SU-DHL-6 (cell line): ENCODE measurements around the gene UBR2.

Experiments used
- H2AFZ ChIP-seq: fragments of 200-600 bp; sonication (generic); 2 replicates; pipeline ENCODE4 v1.6.1; 2014; ENCODE audit warnings: low read depth, mild to moderate bottlenecking, moderate library complexity, mixed read lengths, antibody characterized with exemption, low read length; ENCODE audit not compliant: severe bottlenecking
- H3F3A ChIP-seq: fragments of 200-600 bp; shearing (Covaris generic); 2 replicates; pipeline ENCODE4 v1.6.0; 2016; ENCODE audit warnings: antibody characterized with exemption, mild to moderate bottlenecking; ENCODE audit not compliant: insufficient read depth
- H3K27ac ChIP-seq: fragments of 200-600 bp; sonication (generic); 2 replicates; pipeline ENCODE4 v1.5.1; 2016; ENCODE audit warnings: low read depth, mild to moderate bottlenecking, low read length, moderate library complexity, mixed read lengths
- H3K27me3 ChIP-seq: fragments of 200-600 bp; sonication (generic), shearing (Covaris generic); 2 replicates; pipeline ENCODE4 v1.6.0; 2014; ENCODE audit warnings: mild to moderate bottlenecking, low read length
- H3K36me3 ChIP-seq: fragments of 200-600 bp; sonication (generic); 2 replicates; pipeline ENCODE4 v1.6.1; 2014; ENCODE audit warnings: mild to moderate bottlenecking, low read length, mixed read lengths
- H3K4me2 ChIP-seq: fragments of 300-600, 200-600 bp; shearing (Covaris generic), sonication (generic); 2 replicates; pipeline ENCODE4 v1.6.0; 2014; ENCODE audit warnings: low read length, low read depth, mild to moderate bottlenecking; ENCODE audit not compliant: poor library complexity, severe bottlenecking
- H3K4me3 ChIP-seq: fragments of 200-600 bp; sonication (generic); 2 replicates; pipeline ENCODE4 v1.5.1; 2014; ENCODE audit warnings: antibody characterized with exemption, low read length, mild to moderate bottlenecking, mixed read lengths; ENCODE audit not compliant: insufficient read depth, poor library complexity, severe bottlenecking
- H3K79me2 ChIP-seq: fragments of 200-600 bp; sonication (generic); 2 replicates; pipeline ENCODE4 v1.6.1; 2014; ENCODE audit warnings: mild to moderate bottlenecking, low read length, moderate library complexity; ENCODE audit not compliant: insufficient read depth
- H3K9ac ChIP-seq: fragments of 200-600 bp; sonication (generic); 2 replicates; pipeline ENCODE4 v1.7.0; 2014; ENCODE audit warnings: mild to moderate bottlenecking, low read length
- H3K9me2 ChIP-seq: fragments of 200-600 bp; sonication (generic); replicated peaks from 2 replicates; pipeline ENCODE4 v1.6.1; 2014; ENCODE audit warnings: low read length; ENCODE audit not compliant: insufficient read depth
- H3K9me3 ChIP-seq: fragments of 200-600 bp; sonication (generic); 2 replicates; pipeline ENCODE4 v1.6.1; 2014; ENCODE audit warnings: low read length, mixed read lengths; ENCODE audit not compliant: insufficient read depth
- H4K20me1 ChIP-seq: fragments of 200-600 bp; sonication (generic); 2 replicates; pipeline ENCODE4 v1.6.1; 2014; ENCODE audit warnings: low read depth, mild to moderate bottlenecking, antibody characterized with exemption, low read length, moderate library complexity, mixed read lengths
- CTCF ChIP-seq: fragments of 200-600 bp; sonication (generic); IDR thresholded peaks from one replicate; pipeline ENCODE4 v1.5.1; 2017; ENCODE audit warnings: antibody characterized with exemption, mild to moderate bottlenecking, low read length, moderate library complexity; ENCODE audit not compliant: insufficient read depth, poor library complexity, severe bottlenecking
- EZH2phosphoT487 ChIP-seq: fragments of 200-600 bp; sonication (generic), shearing (Covaris generic); conservative IDR thresholded peaks from 2 replicates; pipeline ENCODE4 v1.6.1; 2018; ENCODE audit warnings: mild to moderate bottlenecking, antibody characterized with exemption, low read length, moderate library complexity, mixed read lengths

UBR2 gene

DNA sequence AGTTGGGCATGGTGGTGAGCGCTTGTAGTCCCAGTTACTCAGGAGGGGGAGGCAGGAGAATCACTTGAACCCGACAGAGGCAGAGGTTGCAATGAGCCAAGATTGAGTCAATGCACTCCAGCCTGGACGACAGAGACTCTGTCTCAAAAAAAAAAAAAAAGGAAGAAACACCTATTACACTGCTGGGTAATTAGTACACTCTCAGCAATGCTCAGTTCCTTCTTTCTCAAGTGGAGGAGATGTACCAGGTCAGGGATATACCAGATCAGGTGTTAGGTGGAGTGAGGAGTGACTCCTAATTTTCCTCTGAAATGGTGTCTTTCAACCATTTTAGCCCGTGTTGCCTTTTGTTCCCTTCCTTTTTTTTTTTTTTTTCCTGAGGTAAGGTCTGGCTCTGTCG, 30.0 kb upstream of the UBR2 start:
- Histone ChIP-seq H3K4me2 (no peak overlapping the region), H3K36me3 (no peaks in the 10 kb centered on the region), H3K27me3 (no peaks in the 10 kb centered on the region), H3F3A (no peaks in the 10 kb centered on the region), H2AFZ (no peak overlapping the region), H3K4me3 (no peak overlapping the region), H3K9me3 (no peaks in the 10 kb centered on the region), H3K79me2 (no peaks in the 10 kb centered on the region), H3K9ac (no peak overlapping the region), H3K27ac (no peak overlapping the region), H4K20me1 (no peaks in the 10 kb centered on the region), H3K9me2 (no peaks in the 10 kb centered on the region)
- TF ChIP-seq CTCF, result no peak
- TF ChIP-seq EZH2phosphoT487, result no peak

DNA sequence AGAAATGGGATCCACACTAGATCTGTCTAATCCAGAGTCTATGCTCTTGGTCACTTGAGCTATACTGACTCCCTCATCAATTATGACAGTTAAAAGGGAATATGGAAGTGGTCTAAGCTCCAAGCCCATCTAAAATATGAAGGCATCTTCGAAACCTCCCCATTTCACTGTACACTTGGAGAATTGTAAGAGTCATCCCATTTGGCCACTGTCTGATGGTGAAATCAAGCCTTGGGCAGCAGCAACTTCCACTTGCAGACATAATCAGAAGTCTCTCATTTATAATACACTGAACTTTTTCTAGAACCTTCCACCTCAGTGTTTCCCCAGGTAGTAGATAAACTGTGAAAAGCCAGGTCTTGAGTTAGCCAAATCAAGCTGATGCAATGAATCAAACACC, 26.3 kb upstream of the UBR2 start:
- no peaks in the 10 kb centered on the region for H3K36me3 ChIP-seq
- H3F3A ChIP-seq, result no peaks in the 10 kb centered on the region
- H3K4me3 ChIP-seq, result no peak overlapping the region
- TF ChIP-seq EZH2phosphoT487 (no peak), CTCF (no peak)
- H4K20me1 ChIP-seq, result no peaks in the 10 kb centered on the region
- no peaks in the 10 kb centered on the region for H3K27me3 ChIP-seq
- H3K27ac ChIP-seq, result no peak overlapping the region
- no peaks in the 10 kb centered on the region for H3K9me3 ChIP-seq
- no peaks in the 10 kb centered on the region for H3K79me2 ChIP-seq
- H2AFZ ChIP-seq, result no peak overlapping the region
- no peak overlapping the region for H3K4me2 ChIP-seq
- no peak overlapping the region for H3K9ac ChIP-seq
- no peaks in the 10 kb centered on the region for H3K9me2 ChIP-seq

DNA sequence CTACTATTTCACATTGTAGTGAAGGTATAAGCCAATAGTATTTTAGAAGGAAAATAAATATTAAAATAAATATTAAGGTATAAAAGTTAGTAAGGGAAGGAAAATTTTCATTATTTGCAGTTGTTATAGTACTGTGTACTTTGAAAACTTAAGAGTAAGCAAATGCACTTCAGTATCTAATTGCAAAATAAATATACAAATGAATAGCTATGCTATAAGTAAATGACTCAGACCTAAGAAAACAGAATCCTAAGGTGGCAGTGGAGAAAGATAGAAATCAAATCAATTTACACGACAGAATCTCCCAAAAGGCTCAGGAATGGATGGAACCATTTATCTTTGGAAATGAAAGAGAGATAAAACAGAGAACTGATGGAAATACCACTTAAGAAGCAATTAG, 24.7 kb upstream of the UBR2 start:
- H2AFZ ChIP-seq, result no peak overlapping the region
- H3K27ac ChIP-seq, result no peak overlapping the region
- TF ChIP-seq EZH2phosphoT487 (no peak), CTCF (no peak)
- H3K9ac ChIP-seq, result no peak overlapping the region
- no peaks in the 10 kb centered on the region for H3K79me2 ChIP-seq
- no peaks in the 10 kb centered on the region for H3K9me3 ChIP-seq
- H4K20me1 ChIP-seq, result no peaks in the 10 kb centered on the region
- no peak overlapping the region for H3K4me3 ChIP-seq
- no peak overlapping the region for H3K4me2 ChIP-seq
- no peaks in the 10 kb centered on the region for H3K36me3 ChIP-seq
- H3K9me2 ChIP-seq, result no peaks in the 10 kb centered on the region
- no peaks in the 10 kb centered on the region for H3K27me3 ChIP-seq
- no peaks in the 10 kb centered on the region for H3F3A ChIP-seq
